ELR (cell line): ENCODE data around the gene PYM1.
"Not testable (repeated sequence)": the region's sequence is repeated elsewhere in the genome, so short reads cannot be mapped to it uniquely, and the experiment has no call there.

Source experiments
- DNase-seq: peaks from one replicate; pipeline ENCODE4 v3.0.0-alpha.2; 2015; ENCODE audit warnings: low read depth

PYM1 gene

GRCh38 chr12:55938826-55939501 lies 11.3 kb upstream of the PYM1 start:
- DNase-seq, result peak; percentile 23

GRCh38 chr12:55937981-55938380 lies 10.3 kb upstream of the PYM1 start:
- peak; percentile 77 for DNase-seq

GRCh38 chr12:55935738-55936151 lies 8.1 kb upstream of the PYM1 start:
- no peak for DNase-seq

- no peak for DNase-seq
These were observed 7.1 kb upstream of the PYM1 start for GRCh38 chr12:55934773-55935172.

- no peak for DNase-seq
These were observed 6.4 kb upstream of the PYM1 start for GRCh38 chr12:55933799-55934742.

GRCh38 chr12:55933169-55933798 lies 5.6 kb upstream of the PYM1 start:
- peak; percentile 72 for DNase-seq

- peak; percentile 36 for DNase-seq
These were observed 4.8 kb upstream of the PYM1 start for GRCh38 chr12:55932551-55932910.

- DNase-seq, result peak; percentile 57
These were observed 4.3 kb upstream of the PYM1 start for GRCh38 chr12:55931780-55932550.

- DNase-seq, result peak; percentile 42
These were observed 3.7 kb upstream of the PYM1 start for GRCh38 chr12:55931317-55931779.

- peak; percentile 86 for DNase-seq
These were observed 3.1 kb upstream of the PYM1 start, which contains the start of gene DGKA for GRCh38 chr12:55930771-55931316. Gene DGKA (plus strand): TSS chr12:55931162. CDS start chr12:55936504, 5,342 bp downstream.

GRCh38 chr12:55929306-55929791 lies 1.7 kb upstream of the PYM1 start:
- no peak for DNase-seq

- peak; percentile 95 for DNase-seq
These were observed 731 bp downstream of the PYM1 start for GRCh38 chr12:55926738-55927587.

- DNase-seq, result peak; percentile 18
These were observed 1.6 kb downstream of the PYM1 start for GRCh38 chr12:55925870-55926737.

GRCh38 chr12:55925371-55925770 lies 2.3 kb downstream of the PYM1 start:
- no peak for DNase-seq

- DNase-seq, result not testable (repeated sequence)
These were observed 4.0 kb downstream of the PYM1 start for GRCh38 chr12:55923648-55924047.

GRCh38 chr12:55922126-55922525 lies 5.6 kb downstream of the PYM1 start:
- DNase-seq, result peak; percentile 16

GRCh38 chr12:55919032-55919431 lies 8.7 kb downstream of the PYM1 start:
- peak; percentile 84 for DNase-seq

GRCh38 chr12:55915482-55915859 lies 12.2 kb downstream of the PYM1 start:
- DNase-seq, result no peak

GRCh38 chr12:55912908-55913307 lies 14.8 kb downstream of the PYM1 start:
- no peak for DNase-seq
